Measurements from ENCODE around the gene SELENOT.

SELENOT gene

DNA sequence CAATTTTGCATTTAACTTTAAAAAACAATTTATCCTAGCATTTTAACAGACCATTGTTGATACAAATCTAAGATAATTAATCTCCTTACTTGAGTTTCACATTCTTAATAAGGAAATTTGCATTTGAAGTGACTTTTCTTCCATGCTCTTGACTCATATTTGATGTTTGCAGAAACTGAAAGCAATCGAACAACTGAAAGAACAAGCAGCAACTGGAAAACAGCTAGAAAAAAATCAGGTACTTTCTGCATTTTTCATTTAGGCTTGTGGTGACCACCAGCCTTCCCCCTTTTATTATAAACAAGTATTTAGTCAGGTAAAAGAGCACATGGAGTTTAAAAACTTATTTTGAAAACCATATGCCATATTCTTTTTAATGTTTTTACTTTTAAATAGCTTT is 20.1 kb upstream of the SELENOT start:
- H3K4me1 ChIP-seq (ENCODE audit: control insufficient read depth, low read length) = no peaks in the 10 kb centered on the region
- H3K27me3 ChIP-seq (ENCODE audit: control insufficient read depth, low read length) = no peaks in the 10 kb centered on the region
- H4K20me1 ChIP-seq (ENCODE audit: control insufficient read depth, insufficient read depth, low read depth, low read length) = no peaks in the 10 kb centered on the region
- H3K4me3 ChIP-seq (ENCODE audit: low read length) = no peak overlapping the region
- H3K9me3 ChIP-seq (ENCODE audit: control insufficient read depth, insufficient read depth, low read length) = no peaks in the 10 kb centered on the region
- TF ChIP-seq EZH2phosphoT487 (IDR thresholded peaks at IDR 0.05; ENCODE audit: borderline replicate concordance, low read length) (no peak), CTCF (IDR thresholded peaks at IDR 0.05; ENCODE audit: low read depth, low read length, poor library complexity, severe bottlenecking) (no peak)
- H3K9me2 ChIP-seq (replicated peaks; ENCODE audit: control insufficient read depth, low read length) = no peaks in the 10 kb centered on the region
- H3K36me3 ChIP-seq (ENCODE audit: control insufficient read depth, low read length) = peaks cover 75% of the 10 kb centered on the region
- H3K79me2 ChIP-seq (ENCODE audit: control insufficient read depth, low read length) = peaks cover 56% of the 10 kb centered on the region
- peaks cover 9% of the 10 kb centered on the region; the same call in 1 of the 2 replicates for H3F3A ChIP-seq (ENCODE audit: control insufficient read depth, insufficient read depth)
- H3K27ac ChIP-seq (ENCODE audit: low read depth, low read length) = no peak overlapping the region
- no peak overlapping the region for H3K4me2 ChIP-seq (ENCODE audit: low read length)

DNA sequence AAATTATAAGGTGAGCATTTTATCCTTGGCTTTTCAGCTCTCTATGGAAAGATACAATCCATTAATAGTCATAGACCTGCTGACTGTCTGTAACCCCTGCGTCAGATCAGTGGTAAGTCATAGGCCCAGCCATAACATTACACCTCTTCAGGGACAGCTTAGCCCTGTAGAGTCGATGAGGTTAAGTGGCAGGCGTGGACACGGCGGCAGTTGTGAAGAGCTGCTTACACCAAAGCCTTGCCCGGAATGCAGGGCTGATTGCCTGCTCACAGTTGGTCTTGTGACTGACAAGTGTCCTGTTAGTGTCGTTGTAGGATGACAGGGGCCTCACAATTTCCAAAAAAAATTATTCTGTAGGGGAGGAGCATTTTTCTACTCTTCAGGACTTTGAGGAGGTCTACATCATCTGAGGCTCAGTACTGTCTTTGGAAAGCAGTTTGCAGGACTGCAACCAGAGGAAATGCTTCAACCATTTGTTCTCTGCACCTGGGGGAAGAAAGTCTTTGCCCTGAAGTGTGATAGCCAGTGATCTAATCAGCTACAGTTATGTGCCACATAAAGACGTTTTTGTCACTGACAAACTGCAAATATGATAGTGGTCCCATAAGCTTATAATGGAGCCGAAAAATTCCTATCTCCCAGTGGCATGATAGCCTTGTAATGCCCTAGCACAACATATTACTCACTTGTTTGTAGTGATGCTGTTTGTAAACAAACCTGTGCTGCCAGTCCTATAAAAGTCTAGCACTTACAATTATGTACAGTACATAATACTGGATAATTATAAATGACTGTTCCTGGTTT is 14.9 kb upstream of the SELENOT start:
- Histone ChIP-seq H3K27me3 (ENCODE audit: control insufficient read depth, low read length) (no peaks in the 10 kb centered on the region), H3K4me3 (ENCODE audit: low read length) (no peak overlapping the region), H3K4me1 (ENCODE audit: control insufficient read depth, low read length) (no peaks in the 10 kb centered on the region; the same call in 1 of the 2 replicates), H3K27ac (ENCODE audit: low read depth, low read length) (no peak overlapping the region), H3F3A (ENCODE audit: control insufficient read depth, insufficient read depth) (peaks cover 7% of the 10 kb centered on the region; the same call in 1 of the 2 replicates), H3K4me2 (ENCODE audit: low read length) (no peak overlapping the region), H3K9me3 (ENCODE audit: control insufficient read depth, insufficient read depth, low read length) (no peaks in the 10 kb centered on the region), H3K9me2 (replicated peaks; ENCODE audit: control insufficient read depth, low read length) (no peaks in the 10 kb centered on the region), H3K79me2 (ENCODE audit: control insufficient read depth, low read length) (peaks cover 71% of the 10 kb centered on the region), H4K20me1 (ENCODE audit: control insufficient read depth, insufficient read depth, low read depth, low read length) (no peaks in the 10 kb centered on the region; the same call in 1 of the 2 replicates), H3K36me3 (ENCODE audit: control insufficient read depth, low read length) (peaks cover 38% of the 10 kb centered on the region)
- TF ChIP-seq EZH2phosphoT487 (IDR thresholded peaks at IDR 0.05; ENCODE audit: borderline replicate concordance, low read length) (no peak), CTCF (IDR thresholded peaks at IDR 0.05; ENCODE audit: low read depth, low read length, poor library complexity, severe bottlenecking) (no peak)

GRCh38 chr3:150589759-150590158 is 13.4 kb upstream of the SELENOT start:
- no peaks in the 10 kb centered on the region; the same call in 1 of the 2 replicates for H3K4me1 ChIP-seq (ENCODE audit: control insufficient read depth, low read length)
- H3K79me2 ChIP-seq (ENCODE audit: control insufficient read depth, low read length) = peaks cover 78% of the 10 kb centered on the region
- H3K9me3 ChIP-seq (ENCODE audit: control insufficient read depth, insufficient read depth, low read length) = no peaks in the 10 kb centered on the region
- no peaks in the 10 kb centered on the region; the same call in 1 of the 2 replicates for H4K20me1 ChIP-seq (ENCODE audit: control insufficient read depth, insufficient read depth, low read depth, low read length)
- H3K4me3 ChIP-seq (ENCODE audit: low read length) = no peak overlapping the region
- H3K27me3 ChIP-seq (ENCODE audit: control insufficient read depth, low read length) = no peaks in the 10 kb centered on the region
- H3K36me3 ChIP-seq (ENCODE audit: control insufficient read depth, low read length) = peaks cover 24% of the 10 kb centered on the region
- H3K4me2 ChIP-seq (ENCODE audit: low read length) = no peak overlapping the region
- H3K9me2 ChIP-seq (replicated peaks; ENCODE audit: control insufficient read depth, low read length) = no peaks in the 10 kb centered on the region
- no peak overlapping the region for H3K27ac ChIP-seq (ENCODE audit: low read depth, low read length)
- TF ChIP-seq CTCF (IDR thresholded peaks at IDR 0.05; ENCODE audit: low read depth, low read length, poor library complexity, severe bottlenecking) = no peak
- TF ChIP-seq EZH2phosphoT487 (IDR thresholded peaks at IDR 0.05; ENCODE audit: borderline replicate concordance, low read length) = no peak
- H3F3A ChIP-seq (ENCODE audit: control insufficient read depth, insufficient read depth) = peaks cover 7% of the 10 kb centered on the region; the same call in 1 of the 2 replicates
